H1 (cell line): ENCODE measurements around the gene GPM6B. TPM values are rescaled to one million over a fixed set of nuclear protein-coding genes. Genes with fewer than 3 reads are reported as not detected.
A peak's percentile ranks its signal among the peaks of the same experiment; 100 is the strongest.

Experiments
- CTCF ChIA-PET: fragments of 300-600 bp; sonication (Branson Sonifier 250); formaldehyde crosslinking; loops from one replicate; lab custom pipeline; 2021; ENCODE audit not compliant: partially characterized antibody; lab: Charles Lee
- POLR2A ChIA-PET: fragments of 300-600 bp; sonication (Branson Sonifier 250); formaldehyde crosslinking; loops from one replicate; lab custom pipeline; 2021; ENCODE audit warnings: inconsistent platforms; ENCODE audit not compliant: partially characterized antibody; lab: Charles Lee
- DNase-seq, 2 experiments: peaks; one replicate each; pipeline versions ENCODE4 v3.0.0 to v3.0.0-alpha.2; 2010 to 2022; ENCODE audit warnings: low spot score in 2 of 2, low read depth in 1 of 2, mixed read lengths in 1 of 2
- FAIRE-seq: peaks from 2 replicates; lab custom pipeline; 2011; peaks lifted over from hg19 to GRCh38; lab: Jason Lieb, UNC
- H2AFZ ChIP-seq: 2 replicates; pipeline ENCODE4 v1.8.1; 2012; ENCODE audit warnings: low read length, inconsistent platforms
- H2AK5ac ChIP-seq: 2 replicates; pipeline ENCODE4 v1.6.1; 2013; ENCODE audit warnings: low read depth, low read length
- H2BK120ac ChIP-seq: replicated peaks from 2 replicates; pipeline ENCODE3; 2013; ENCODE audit warnings: low read depth, low read length, inconsistent platforms
- H2BK12ac ChIP-seq: 2 replicates; pipeline ENCODE4 v1.6.1; 2013; ENCODE audit warnings: low read depth, low read length
- H2BK15ac ChIP-seq: 2 replicates; pipeline ENCODE4 v1.6.1; 2013; ENCODE audit warnings: low read length
- H2BK20ac ChIP-seq: 2 replicates; pipeline ENCODE4 v1.6.1; 2013; ENCODE audit warnings: low read length
- H2BK5ac ChIP-seq: 2 replicates; pipeline ENCODE4 v1.6.1; 2013; ENCODE audit warnings: low read depth, low read length
- H3K14ac ChIP-seq: 2 replicates; pipeline ENCODE4 v1.6.1; 2013; ENCODE audit warnings: inconsistent platforms; ENCODE audit not compliant: insufficient read length
- H3K18ac ChIP-seq: 2 replicates; pipeline ENCODE4 v1.6.1; 2013; ENCODE audit warnings: low read length; ENCODE audit errors: extremely low read depth
- H3K23ac ChIP-seq: 2 replicates; pipeline ENCODE4 v1.6.1; 2013; ENCODE audit warnings: inconsistent platforms; ENCODE audit not compliant: insufficient read length
- H3K23me2 ChIP-seq: 2 replicates; pipeline ENCODE4 v1.6.1; 2013; ENCODE audit warnings: low read depth, low read length
- H3K27ac ChIP-seq: 2 replicates; pipeline ENCODE4 v1.6.1; 2011; ENCODE audit warnings: low read depth, low read length, inconsistent platforms
- H3K27me3 ChIP-seq, 4 experiments: replicated peaks in 1 of 4; 1 replicate in 1 of 4; 2 replicates in 3 of 4; pipeline versions ENCODE4 v1.6.1 to v1.8.1; 2011 to 2013; ENCODE audit warnings: low read length in 3 of 4, mild to moderate bottlenecking in 3 of 4, inconsistent platforms in 2 of 4, mixed read lengths in 2 of 4, moderate library complexity in 1 of 4; ENCODE audit not compliant: control insufficient read depth in 3 of 4, insufficient read depth in 3 of 4; ENCODE audit errors: extremely low read depth in 1 of 4
- H3K36me3 ChIP-seq, 4 experiments: 2 replicates each; pipeline versions ENCODE4 v1.6.1 to v1.8.1; 2011 to 2013; ENCODE audit warnings: mild to moderate bottlenecking in 4 of 4, low read length in 3 of 4, moderate library complexity in 2 of 4, control low read depth in 1 of 4, inconsistent platforms in 1 of 4; ENCODE audit not compliant: insufficient read depth in 4 of 4, control insufficient read depth in 2 of 4
- H3K4ac ChIP-seq: replicated peaks from 2 replicates; pipeline ENCODE3; 2013; ENCODE audit warnings: low read length, low read depth, mixed read lengths, inconsistent platforms; ENCODE audit not compliant: insufficient read length
- H3K4me1 ChIP-seq, 4 experiments: replicated peaks in 1 of 4; 1 replicate in 1 of 4; 2 replicates in 3 of 4; pipeline versions ENCODE4 v1.6.1 to v1.8.1; 2011 to 2013; ENCODE audit warnings: low read length in 3 of 4, inconsistent platforms in 2 of 4, mixed read lengths in 1 of 4; ENCODE audit not compliant: insufficient read depth in 4 of 4, control insufficient read depth in 3 of 4
- H3K4me2 ChIP-seq, 2 experiments: 2 replicates each; pipeline versions ENCODE4 v1.6.1 to v1.8.1; 2011 to 2013; ENCODE audit warnings: low read depth in 2 of 2, low read length in 2 of 2, control low read depth in 1 of 2, inconsistent platforms in 1 of 2, mild to moderate bottlenecking in 1 of 2; ENCODE audit not compliant: insufficient read depth in 1 of 2
- H3K4me3 ChIP-seq, 4 experiments: fragments of 200-600, 300-600 bp in 1 of 4; sonication (generic), shearing (Covaris generic), sonication (Bioruptor Twin) in 1 of 4; 2 replicates each; pipeline versions ENCODE4 v1.5.1 to v1.8.1; 2011 to 2016; ENCODE audit warnings: low read length in 4 of 4, low read depth in 3 of 4, control low read depth in 2 of 4, inconsistent platforms in 2 of 4, mild to moderate bottlenecking in 2 of 4, mixed read lengths in 1 of 4, moderate library complexity in 1 of 4; ENCODE audit not compliant: insufficient read depth in 2 of 4; ENCODE audit errors: extremely low read depth in 1 of 4
- H3K56ac ChIP-seq: replicated peaks from 2 replicates; pipeline ENCODE3; 2013; ENCODE audit warnings: low read depth, mild to moderate bottlenecking, mixed read lengths, low read length, inconsistent platforms; ENCODE audit not compliant: insufficient read length
- H3K79me1 ChIP-seq: 2 replicates; pipeline ENCODE4 v1.6.1; 2013; ENCODE audit warnings: low read depth, low read length, control low read depth
- H3K79me2 ChIP-seq, 2 experiments: 2 replicates each; pipeline versions ENCODE4 v1.6.1 to v1.8.1; 2012 to 2013; ENCODE audit warnings: low read length in 2 of 2, mild to moderate bottlenecking in 2 of 2, inconsistent platforms in 1 of 2; ENCODE audit not compliant: insufficient read depth in 2 of 2, control insufficient read depth in 1 of 2
- H3K9ac ChIP-seq, 4 experiments: replicated peaks in 1 of 4; 1 replicate in 1 of 4; 2 replicates in 3 of 4; pipeline versions ENCODE4 v1.6.1 to v1.8.1; 2011 to 2013; ENCODE audit warnings: low read depth in 3 of 4, low read length in 3 of 4, control low read depth in 2 of 4, mild to moderate bottlenecking in 2 of 4, moderate library complexity in 2 of 4, inconsistent platforms in 1 of 4; ENCODE audit errors: extremely low read depth in 1 of 4
- H3K9me3 ChIP-seq, 2 experiments: 2 replicates each; pipeline versions ENCODE4 v1.6.1 to v1.8.1; 2012 to 2013; ENCODE audit warnings: mild to moderate bottlenecking in 2 of 2, moderate library complexity in 2 of 2, control low read depth in 1 of 2, inconsistent platforms in 1 of 2, low read depth in 1 of 2, low read length in 1 of 2, mixed read lengths in 1 of 2; ENCODE audit not compliant: insufficient read depth in 2 of 2
- H4K20me1 ChIP-seq, 2 experiments: replicated peaks in 1 of 2; 2 replicates each; pipeline versions ENCODE3 to v1.8.1; 2011 to 2013; ENCODE audit warnings: inconsistent platforms in 2 of 2, low read length in 2 of 2, mild to moderate bottlenecking in 1 of 2; ENCODE audit not compliant: insufficient read depth in 2 of 2, control insufficient read depth in 1 of 2
- H4K5ac ChIP-seq: 2 replicates; pipeline ENCODE4 v1.6.1; 2013; ENCODE audit warnings: low read length, low read depth, mixed read lengths, inconsistent platforms; ENCODE audit not compliant: insufficient read length
- H4K8ac ChIP-seq: 2 replicates; pipeline ENCODE4 v1.8.0; 2013; ENCODE audit warnings: mild to moderate bottlenecking, moderate library complexity, low read length, inconsistent platforms; ENCODE audit not compliant: insufficient read depth; ENCODE audit errors: extremely low read depth
- H4K91ac ChIP-seq: replicated peaks from 2 replicates; pipeline ENCODE3; 2013; ENCODE audit warnings: low read length, mixed read lengths, inconsistent platforms; ENCODE audit not compliant: insufficient read length
- BACH1 ChIP-seq: IDR thresholded peaks from 2 replicates; pipeline ENCODE4 v1.6.1; 2012; ENCODE audit warnings: low read length, improper control_type of control experiment
- BRCA1 ChIP-seq: IDR thresholded peaks from 2 replicates; pipeline ENCODE4 v1.6.1; 2012; ENCODE audit warnings: low read depth, low read length, improper control_type of control experiment
- CHD2 ChIP-seq: IDR thresholded peaks from 2 replicates; pipeline ENCODE4 v1.6.1; 2012; ENCODE audit warnings: low read length, improper control_type of control experiment
- CTBP2 ChIP-seq: IDR thresholded peaks from 2 replicates; pipeline ENCODE4 v1.7.0; 2011; ENCODE audit warnings: borderline replicate concordance, mild to moderate bottlenecking, moderate library complexity, mixed read lengths, low read length; ENCODE audit not compliant: insufficient read depth, insufficient read length
- CTCF ChIP-seq, 3 experiments: IDR thresholded peaks; 1 replicate in 2 of 3; 2 replicates in 1 of 3; pipeline versions ENCODE4 v1.5.1 to v1.6.1; 2011; ENCODE audit warnings: low read length in 3 of 3, mild to moderate bottlenecking in 3 of 3, inconsistent platforms in 2 of 3, low read depth in 1 of 3, moderate library complexity in 1 of 3; ENCODE audit not compliant: insufficient read depth in 1 of 3; ENCODE audit errors: control extremely low read depth in 1 of 3
- RAD21 ChIP-seq, 2 experiments: IDR thresholded peaks in 1 of 2; conservative IDR thresholded peaks in 1 of 2; 2 replicates each; pipeline ENCODE4 v1.6.1; 2011; ENCODE audit warnings: low read depth in 2 of 2, low read length in 2 of 2, improper control_type of control experiment in 1 of 2, inconsistent platforms in 1 of 2, mild to moderate bottlenecking in 1 of 2, moderate library complexity in 1 of 2
- SIRT6 ChIP-seq: IDR thresholded peaks from one replicate; pipeline ENCODE4 v1.7.1; 2012; ENCODE audit warnings: low read length, inconsistent platforms
- SIX5 ChIP-seq: IDR thresholded peaks from 2 replicates; pipeline ENCODE4 v1.6.1; 2011; ENCODE audit warnings: mild to moderate bottlenecking, low read depth, low read length
- SUZ12 ChIP-seq: fragments of 200-600 bp; sonication (generic); IDR thresholded peaks from 2 replicates; pipeline ENCODE4 v1.6.1; 2012; ENCODE audit warnings: mild to moderate bottlenecking, inconsistent platforms, low read length, moderate library complexity, mixed read lengths
- WGBS, 2 experiments: shearing (Covaris generic) in 1 of 2; methylation state at CpG; one replicate each; pipeline versions ENCODE4 v1.1.6 to v1.1.7; 2013 to 2015; ENCODE audit warnings: low lambda C conversion rate in 2 of 2, mixed read lengths in 2 of 2, inconsistent platforms in 1 of 2, low coverage in 1 of 2, missing lambda C conversion rate in 1 of 2; ENCODE audit not compliant: insufficient replicate concordance in 2 of 2, insufficient coverage in 1 of 2, insufficient read length in 1 of 2; ENCODE audit errors: extremely low coverage in 1 of 2, missing lambda C conversion rate in 1 of 2; 5-methylcytosine and 5-hydroxymethylcytosine counted together
- polyA plus RNA-seq, 7 experiments: library from polyadenylated mRNA; depleted of rRNA in 3 of 7; stranded (reverse) in 5 of 7; unstranded in 2 of 7; fragments of >200 nt in 5 of 7; fragments of 200-250 nt in 2 of 7; gene quantifications; 1 replicate in 5 of 7; 2 replicates in 1 of 7; 4 replicates in 1 of 7; pipeline versions ENCODE4 v1.2.1 to v1.2.3, GENCODE V29; 2011 to 2013; ENCODE audit warnings: missing spikeins in 2 of 7, mixed read lengths in 2 of 7
- total RNA-seq: library from RNA; stranded (reverse); fragmentation: NEBNext Ultra II Directional; extraction: Animal tissue kit (Norgen Biotek cat#: 25700); gene quantifications from 2 replicates; pipeline ENCODE4 v1.2.1, GENCODE V29; 2021
- TF ChIP-seq, protein P1 (sequence below): IDR thresholded peaks from 2 replicates; pipeline ENCODE4 v1.6.1; 2012; ENCODE audit warnings: inconsistent platforms

GPM6B gene
- total and polyA plus RNA-seq, 2 of the 8 experiments (the other 6 are each of a cell fraction or from before 2014, with no cell fraction given), result 132 to 175 TPM

DNA sequence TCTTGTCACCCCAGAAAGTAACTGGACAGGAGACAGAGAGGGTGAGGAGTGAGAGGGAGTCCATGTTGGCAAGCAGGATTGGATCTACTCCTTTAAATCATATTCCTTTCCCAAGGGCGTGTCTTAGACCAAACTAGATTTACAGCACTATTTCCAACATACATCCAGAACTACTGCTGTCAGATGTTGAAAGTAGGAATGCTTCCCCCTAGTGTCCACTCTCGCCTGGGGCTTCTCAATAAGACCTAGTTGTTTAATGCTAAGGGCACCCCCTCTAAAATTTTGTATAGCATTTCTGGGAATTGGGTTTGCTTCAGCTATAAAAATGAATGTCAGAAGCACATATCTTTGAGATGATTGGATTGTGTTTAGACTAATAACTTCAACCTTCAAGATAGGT, 69.1 kb downstream of the GPM6B start:
- POLR2A ChIA-PET, result interaction anchor here (0.6 to 4.8 kb wide), 2 partner anchors 13 to 29 kb away, joined by 4 to 20 read pairs; partner anchors contain the start of genes OFD1 and TRAPPC2
- TF ChIP-seq BACH1 (no peak), CHD2 (no peak), BRCA1 (no peak), CTCF (IDR thresholded peaks at IDR 0.05; ENCODE audit: control extremely low read depth in 1 of 3, insufficient read depth in 1 of 3, low read depth in 1 of 3, low read length in 3 of 3) (peak in 2 of 3 experiments; percentile 38 to 44; a peak in 3 of 4 replicates), RAD21 (IDR thresholded peaks at IDR 0.05 in 1 of 2, conservative IDR thresholded peaks at IDR 0.05 in 1 of 2; ENCODE audit: low read depth in 2 of 2, low read length in 2 of 2) (peak; percentile 9 to 32; a peak in 2 of 4 replicates), SIRT6 (no peak), SIX5 (no peak), SUZ12 (no peak), CTBP2 (no peak)
- TF ChIP-seq, protein P1, sequence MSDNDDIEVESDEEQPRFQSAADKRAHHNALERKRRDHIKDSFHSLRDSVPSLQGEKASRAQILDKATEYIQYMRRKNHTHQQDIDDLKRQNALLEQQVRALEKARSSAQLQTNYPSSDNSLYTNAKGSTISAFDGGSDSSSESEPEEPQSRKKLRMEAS, result no peak

More for the DNA sequence above, 69.1 kb downstream of the GPM6B start:
- Histone ChIP-seq H3K9ac (no peak overlapping the region), H3K27me3 (no peaks in the 10 kb centered on the region), H2AK5ac (no peak overlapping the region), H2BK12ac (no peak overlapping the region), H3K79me2 (no peaks in the 10 kb centered on the region), H2BK15ac (no peak overlapping the region), H3K4ac (no peak overlapping the region), H2BK5ac (no peak overlapping the region), H3K4me2 (no peak overlapping the region), H3K23me2 (no peaks in the 10 kb centered on the region), H3K18ac (no peak overlapping the region), H3K56ac (no peak overlapping the region), H2AFZ (no peak overlapping the region), H4K5ac (no peak overlapping the region), H4K8ac (no peak overlapping the region), H3K4me1 (no peaks in the 10 kb centered on the region), H3K9me3 (no peaks in the 10 kb centered on the region), H3K36me3 (peaks cover 2 to 52% (median 8%) of the 10 kb centered on the region in 4 experiments), H3K4me3 (no peak overlapping the region), H3K79me1 (no peaks in the 10 kb centered on the region), H3K14ac (no peak overlapping the region), H4K91ac (no peak overlapping the region), H3K27ac (no peak overlapping the region), H2BK20ac (no peak overlapping the region), H3K23ac (no peak overlapping the region), H4K20me1 (peaks cover 0 to 2% of the 10 kb centered on the region in 2 experiments), H2BK120ac (no peak overlapping the region)
- CTCF ChIA-PET, result interaction anchor here (0.6 to 5.1 kb wide), 6 partner anchors 8 to 241 kb away, joined by 3 to 17 read pairs (median 4); no protein-coding TSS in a partner anchor
- FAIRE-seq (peak; percentile 77), DNase-seq (no peak)
- WGBS, 2 experiments, result 71% methylated on average over 2 of the region's 2 CpGs; no CpG with 5 or more reads in 1 of the 2 experiments
